ENCODE results near the gene AUNIP. TPM values are rescaled to one million over a fixed set of nuclear protein-coding genes. Genes with fewer than 3 reads are reported as not detected.

Gene AUNIP
- polyA plus RNA-seq, 3 donors: 0.19 to 0.44 (median 0.44) TPM

- no peak for DNase-seq
- H3K4me1 ChIP-seq (ENCODE audit: control insufficient read depth in 1 of 2, insufficient read depth in 2 of 2, low read length in 2 of 2): peaks cover 15 to 23% of the 10 kb centered on the region in 2 donors
- no peaks in the 10 kb centered on the region for H3K9me3 ChIP-seq (replicated peaks in 1 of 2; ENCODE audit: control insufficient read depth in 1 of 2, insufficient read depth in 1 of 2, low read length in 2 of 2)
- no peak overlapping the region for H3K27ac Mint-ChIP-seq
- peaks cover 53% of the 10 kb centered on the region for H3K79me2 ChIP-seq (ENCODE audit: insufficient read depth, low read length)
- H3K9me3 Mint-ChIP-seq: no peaks in the 10 kb centered on the region
- no peak for TF ChIP-seq CTCF (IDR thresholded peaks at IDR 0.05)
- no peaks in the 10 kb centered on the region for H3K27me3 Mint-ChIP-seq (ENCODE audit: low read depth in 3 of 3)
- intact Hi-C loops (cut with micrococcal nuclease): loop anchor here in 1 of 2 donors (2.0 kb wide), 1 partner anchor 99 kb away; the partner anchor contains the start of gene PAFAH2
- H3K9ac ChIP-seq (ENCODE audit: insufficient read depth, low read length, poor library complexity, severe bottlenecking): no peak overlapping the region
- peaks cover 22% of the 10 kb centered on the region for H3K4me1 Mint-ChIP-seq
- WGBS (ENCODE audit: insufficient coverage): 100% methylated on average over 1 of the region's 6 CpGs
- peaks cover 0 to 43% of the 10 kb centered on the region in 2 donors for H3K36me3 ChIP-seq (replicated peaks in 1 of 2; ENCODE audit: control insufficient read depth in 1 of 2, insufficient read depth in 2 of 2, low read length in 2 of 2)
- H2AFZ ChIP-seq (ENCODE audit: insufficient read depth, low read depth, low read length, poor library complexity, severe bottlenecking): no peak overlapping the region
- H3K4me2 ChIP-seq (replicated peaks; ENCODE audit: extremely low read depth, low read length, poor library complexity, severe bottlenecking): no peak overlapping the region
- peaks cover 18 to 40% of the 10 kb centered on the region in 2 donors for H3K36me3 Mint-ChIP-seq
- H3K4me3 ChIP-seq (replicated peaks in 1 of 3; ENCODE audit: low read depth in 2 of 3, low read length in 3 of 3): no peak overlapping the region
- no peaks in the 10 kb centered on the region for H3K27me3 ChIP-seq (ENCODE audit: control insufficient read depth in 2 of 2, insufficient read depth in 2 of 2, low read length in 2 of 2)
- H3K4me3 Mint-ChIP-seq: no peak overlapping the region
- H4K20me1 ChIP-seq (ENCODE audit: insufficient read depth, low read length): no peaks in the 10 kb centered on the region
- no peak overlapping the region for H3K27ac ChIP-seq (ENCODE audit: low read depth in 1 of 2, low read length in 2 of 2)
These were observed 40.5 kb upstream of the AUNIP start for GRCh38 chr1:25899792-25900191.

GRCh38 chr1:25898223-25899015, 39.2 kb upstream of the AUNIP start:
- H3K36me3 ChIP-seq (replicated peaks in 1 of 2; ENCODE audit: control insufficient read depth in 1 of 2, insufficient read depth in 2 of 2, low read length in 2 of 2): peaks cover 0 to 43% of the 10 kb centered on the region in 2 donors
- peaks cover 13% of the 10 kb centered on the region for H3K4me1 Mint-ChIP-seq
- no peak overlapping the region for H3K4me2 ChIP-seq (replicated peaks; ENCODE audit: extremely low read depth, low read length, poor library complexity, severe bottlenecking)
- no peak for DNase-seq
- H3K27me3 Mint-ChIP-seq (ENCODE audit: low read depth in 3 of 3): no peaks in the 10 kb centered on the region
- no peak for TF ChIP-seq CTCF (IDR thresholded peaks at IDR 0.05)
- no peaks in the 10 kb centered on the region for H3K9me3 Mint-ChIP-seq
- H3K9ac ChIP-seq (ENCODE audit: insufficient read depth, low read length, poor library complexity, severe bottlenecking): no peak overlapping the region
- H3K27ac Mint-ChIP-seq: peak overlapping the region in 5 of 7 donors; percentile 11 to 55 (median 46)
- H3K36me3 Mint-ChIP-seq: peaks cover 18 to 40% of the 10 kb centered on the region in 2 donors
- no peak overlapping the region for H3K27ac ChIP-seq (ENCODE audit: low read depth in 1 of 2, low read length in 2 of 2)
- H3K4me3 Mint-ChIP-seq: no peak overlapping the region
- no peaks in the 10 kb centered on the region for H3K27me3 ChIP-seq (ENCODE audit: control insufficient read depth in 2 of 2, insufficient read depth in 2 of 2, low read length in 2 of 2)
- no peaks in the 10 kb centered on the region for H3K9me3 ChIP-seq (replicated peaks in 1 of 2; ENCODE audit: control insufficient read depth in 1 of 2, insufficient read depth in 1 of 2, low read length in 2 of 2)
- H3K4me1 ChIP-seq (ENCODE audit: control insufficient read depth in 1 of 2, insufficient read depth in 2 of 2, low read length in 2 of 2): peaks cover 10% of the 10 kb centered on the region in 2 donors
- no peak overlapping the region for H3K4me3 ChIP-seq (replicated peaks in 1 of 3; ENCODE audit: low read depth in 2 of 3, low read length in 3 of 3)
- no peak overlapping the region for H2AFZ ChIP-seq (ENCODE audit: insufficient read depth, low read depth, low read length, poor library complexity, severe bottlenecking)
- peaks cover 40% of the 10 kb centered on the region for H3K79me2 ChIP-seq (ENCODE audit: insufficient read depth, low read length)
- H4K20me1 ChIP-seq (ENCODE audit: insufficient read depth, low read length): no peaks in the 10 kb centered on the region
- WGBS (ENCODE audit: insufficient coverage): 93% methylated on average over 2 of the region's 11 CpGs
- intact Hi-C loops (cut with micrococcal nuclease): loop anchor here in 1 of 2 donors (2.0 kb wide), 1 partner anchor 100 kb away; the partner anchor contains the start of gene PAFAH2
